MCF 10A (cell line): ENCODE results near the gene ANKRD62. TPM values are rescaled to one million over a fixed set of nuclear protein-coding genes. Genes with fewer than 3 reads are reported as not detected.

Experiments used
- BruUV-seq: library from RNA; stranded (reverse); fragments of 400-500 nt; replicated peaks from 2 replicates; lab custom pipeline; 2021; lab: Mats Ljungman, UMichigan
- CTCF ChIA-PET: fragments of 300-600 bp; sonication (Branson Sonifier 250); formaldehyde crosslinking; extraction: SDS; loops from one replicate; lab custom pipeline; 2021; ENCODE audit warnings: antibody characterized with exemption, inconsistent platforms; lab: Yijun Ruan, JAX
- POLR2A ChIA-PET: fragments of 300-600, 350-650 bp; sonication (Branson Sonifier 250); formaldehyde crosslinking; extraction: SDS; loops from one replicate; lab custom pipeline; 2020; ENCODE audit warnings: antibody characterized with exemption, inconsistent platforms; lab: Yijun Ruan, JAX
- DNase-seq: peaks from one replicate; pipeline ENCODE4 v3.0.0-alpha.2; 2018; ENCODE audit not compliant: unreplicated experiment
- H3K27ac Mint-ChIP-seq: one replicate; pipeline ENCODE4 v1.8.0; 2022; ENCODE audit warnings: mild to moderate bottlenecking, low read depth, mixed read lengths; ENCODE audit not compliant: unreplicated experiment
- H3K27me3 Mint-ChIP-seq: one replicate; pipeline ENCODE4 v1.8.0; 2022; ENCODE audit warnings: mixed read lengths; ENCODE audit not compliant: insufficient read depth, unreplicated experiment
- H3K36me3 Mint-ChIP-seq: one replicate; pipeline ENCODE4 v1.8.0; 2022; ENCODE audit warnings: mild to moderate bottlenecking, moderate library complexity, mixed read lengths; ENCODE audit not compliant: insufficient read depth, unreplicated experiment
- H3K4me1 Mint-ChIP-seq: one replicate; pipeline ENCODE4 v1.8.0; 2022; ENCODE audit warnings: mixed read lengths; ENCODE audit not compliant: insufficient read depth, unreplicated experiment
- H3K4me3 Mint-ChIP-seq: one replicate; pipeline ENCODE4 v1.8.0; 2022; ENCODE audit warnings: mild to moderate bottlenecking, moderate library complexity, mixed read lengths; ENCODE audit not compliant: unreplicated experiment
- H3K9me3 Mint-ChIP-seq: one replicate; pipeline ENCODE4 v1.8.0; 2022; ENCODE audit warnings: mixed read lengths; ENCODE audit not compliant: unreplicated experiment
- intact Hi-C: fragments of 100-400 bp; cut with micrococcal nuclease; formaldehyde crosslinking; loops from 2 replicates; pipeline ENCODE4 v1.14.1; 2022
- total RNA-seq: library from RNA; stranded (reverse); gene quantifications from 2 replicates; pipeline ENCODE4 v1.2.3, GENCODE V29; 2022
- TF ChIP-seq, protein P1 (sequence below): fragments of 200-600 bp; IDR thresholded peaks from one replicate; pipeline ENCODE4 v1.8.0; 2022; ENCODE audit warnings: antibody characterized with exemption, mild to moderate bottlenecking; ENCODE audit not compliant: unreplicated experiment

Gene ANKRD62
- total RNA-seq, 1 experiment from 2014 or later: not detected

DNA sequence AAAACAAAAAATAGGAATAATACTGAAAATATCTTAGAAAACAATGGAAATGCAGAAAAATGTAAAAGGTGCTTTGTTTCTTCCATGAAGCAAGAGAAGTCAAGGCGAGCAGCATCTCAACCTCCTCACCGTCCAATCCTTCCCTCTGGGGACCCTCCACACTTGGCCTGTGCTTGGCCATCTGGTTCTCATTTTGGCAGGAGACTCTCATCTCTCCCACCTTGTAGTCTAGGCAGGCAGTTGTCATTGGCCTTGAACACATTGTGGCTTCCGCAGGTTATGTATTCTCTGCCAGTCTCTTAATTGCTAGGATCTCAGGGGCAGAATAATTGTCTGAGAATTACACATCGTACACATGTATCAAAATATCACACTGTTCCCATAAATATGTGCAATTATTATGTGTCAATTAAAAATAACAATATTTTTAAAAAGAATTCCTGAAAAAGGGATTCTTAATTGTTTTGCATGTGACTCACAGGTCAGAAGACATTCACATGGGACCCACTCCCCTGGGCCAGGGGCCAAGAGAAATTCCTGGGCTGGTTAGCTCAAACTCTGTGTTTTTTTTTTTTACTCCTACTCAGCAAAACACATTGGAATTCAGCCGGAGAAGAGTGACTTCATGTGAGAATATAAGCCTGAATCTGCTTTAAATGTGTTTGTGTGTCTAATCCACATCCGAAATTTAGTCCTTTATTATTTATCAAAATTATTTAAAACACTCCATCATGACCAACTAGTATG, 14.0 kb upstream of the ANKRD62 start:
- peak overlapping the region; percentile 57 for H3K27ac Mint-ChIP-seq
- no peaks in the 10 kb centered on the region for H3K9me3 Mint-ChIP-seq
- H3K27me3 Mint-ChIP-seq: no peaks in the 10 kb centered on the region
- H3K4me1 Mint-ChIP-seq: peaks cover 5% of the 10 kb centered on the region
- H3K36me3 Mint-ChIP-seq: no peaks in the 10 kb centered on the region
- ChIA-PET POLR2A (interaction anchor here (0.6 kb wide), 1 partner anchor 222 kb away, joined by 4 read pairs; no protein-coding TSS in a partner anchor), CTCF (no interaction called here)
- peak; percentile 24 for DNase-seq
- no TSS peak for BruUV-seq
- no peak overlapping the region for H3K4me3 Mint-ChIP-seq
- TF ChIP-seq, protein P1, sequence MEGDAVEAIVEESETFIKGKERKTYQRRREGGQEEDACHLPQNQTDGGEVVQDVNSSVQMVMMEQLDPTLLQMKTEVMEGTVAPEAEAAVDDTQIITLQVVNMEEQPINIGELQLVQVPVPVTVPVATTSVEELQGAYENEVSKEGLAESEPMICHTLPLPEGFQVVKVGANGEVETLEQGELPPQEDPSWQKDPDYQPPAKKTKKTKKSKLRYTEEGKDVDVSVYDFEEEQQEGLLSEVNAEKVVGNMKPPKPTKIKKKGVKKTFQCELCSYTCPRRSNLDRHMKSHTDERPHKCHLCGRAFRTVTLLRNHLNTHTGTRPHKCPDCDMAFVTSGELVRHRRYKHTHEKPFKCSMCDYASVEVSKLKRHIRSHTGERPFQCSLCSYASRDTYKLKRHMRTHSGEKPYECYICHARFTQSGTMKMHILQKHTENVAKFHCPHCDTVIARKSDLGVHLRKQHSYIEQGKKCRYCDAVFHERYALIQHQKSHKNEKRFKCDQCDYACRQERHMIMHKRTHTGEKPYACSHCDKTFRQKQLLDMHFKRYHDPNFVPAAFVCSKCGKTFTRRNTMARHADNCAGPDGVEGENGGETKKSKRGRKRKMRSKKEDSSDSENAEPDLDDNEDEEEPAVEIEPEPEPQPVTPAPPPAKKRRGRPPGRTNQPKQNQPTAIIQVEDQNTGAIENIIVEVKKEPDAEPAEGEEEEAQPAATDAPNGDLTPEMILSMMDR: no peak
- intact Hi-C loops: no loop called here

DNA sequence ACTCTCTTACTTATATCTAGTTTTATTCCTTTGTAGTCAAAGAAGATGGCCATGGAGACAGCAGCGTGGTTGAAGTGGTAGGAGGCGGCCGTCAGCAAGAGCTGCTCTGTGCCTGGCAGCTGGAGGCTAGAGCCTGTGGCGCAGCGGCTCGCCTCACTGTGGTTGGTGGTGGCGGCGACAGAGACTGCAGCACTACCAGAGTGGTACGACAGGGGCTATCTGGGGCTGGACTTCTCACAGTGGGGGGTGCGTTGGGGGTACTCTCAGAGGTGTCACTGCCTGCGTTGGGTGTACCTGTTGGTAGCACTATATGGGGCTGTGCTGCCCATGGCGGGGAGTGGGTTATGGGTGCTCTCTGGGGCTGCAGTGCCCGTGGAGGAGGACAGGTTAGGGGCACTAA, 8.5 kb upstream of the ANKRD62 start:
- TF ChIP-seq, protein P1: no peak
- no TSS peak for BruUV-seq
- Mint-ChIP-seq H3K9me3 (no peaks in the 10 kb centered on the region), H3K4me3 (no peak overlapping the region), H3K36me3 (no peaks in the 10 kb centered on the region), H3K4me1 (peaks cover 20% of the 10 kb centered on the region), H3K27me3 (no peaks in the 10 kb centered on the region), H3K27ac (no peak overlapping the region)
- POLR2A ChIA-PET: interaction anchor here (0.6 kb wide), 1 partner anchor 231 kb away, joined by 3 read pairs; no protein-coding TSS in a partner anchor
- intact Hi-C loops: no loop called here
- CTCF ChIA-PET: interaction anchor here (0.7 to 1.8 kb wide), 2 partner anchors 151 to 162 kb away, joined by 3 to 4 read pairs; no protein-coding TSS in a partner anchor
- DNase-seq: no peak

DNA sequence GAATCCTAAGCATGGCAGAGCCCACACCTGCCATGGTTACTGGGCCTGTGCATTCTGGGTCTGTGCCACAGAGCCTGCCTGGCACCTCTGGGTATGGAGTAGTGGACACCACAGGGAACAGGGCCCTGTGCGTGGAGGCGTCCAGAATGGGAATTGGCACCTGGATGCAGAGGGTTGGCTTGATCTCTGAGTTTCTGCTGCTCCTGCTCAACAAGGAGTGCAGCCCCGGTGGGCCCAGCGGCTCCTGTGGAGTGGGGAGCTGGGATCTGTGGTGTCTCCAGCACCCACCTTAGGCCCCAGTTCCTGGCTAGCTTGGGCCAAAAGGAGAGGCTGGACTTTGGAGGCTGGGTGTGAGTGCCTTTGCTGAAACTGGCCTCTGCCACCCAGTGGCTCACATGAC, 7.9 kb upstream of the ANKRD62 start:
- POLR2A ChIA-PET: interaction anchor here (1.1 kb wide), 1 partner anchor 16 kb away, joined by 3 read pairs; no protein-coding TSS in a partner anchor
- TF ChIP-seq, protein P1: no peak
- Mint-ChIP-seq H3K4me3 (no peak overlapping the region), H3K4me1 (peaks cover 20% of the 10 kb centered on the region), H3K27me3 (no peaks in the 10 kb centered on the region), H3K36me3 (no peaks in the 10 kb centered on the region), H3K27ac (no peak overlapping the region), H3K9me3 (no peaks in the 10 kb centered on the region)
- intact Hi-C loops: no loop called here
- no peak for DNase-seq
- BruUV-seq: no TSS peak
- CTCF ChIA-PET: interaction anchor here (0.6 to 1.8 kb wide), 4 partner anchors 150 to 179 kb away, joined by 3 to 4 read pairs (median 4); no protein-coding TSS in a partner anchor

DNA sequence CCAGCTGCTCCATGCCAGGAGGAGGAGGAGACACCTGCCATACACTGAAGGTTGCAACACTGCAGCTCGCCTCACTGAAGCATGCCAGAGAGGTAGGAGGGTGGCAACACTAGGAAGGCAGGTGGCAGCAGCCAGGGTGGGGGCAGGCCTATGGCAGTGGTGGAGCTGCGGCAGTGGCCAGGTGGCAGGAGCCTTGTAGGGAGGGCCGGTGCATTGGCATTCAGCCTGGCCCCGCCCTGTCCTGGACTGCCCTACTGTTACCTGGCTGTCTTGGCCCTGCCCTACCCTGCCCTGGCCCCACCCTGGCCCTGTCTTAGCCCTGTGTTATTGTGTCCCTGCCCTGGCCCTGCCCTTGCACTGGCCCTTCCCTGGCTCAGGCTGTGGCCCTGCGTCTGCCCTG, 7.4 kb upstream of the ANKRD62 start:
- DNase-seq: peak; percentile 79
- H3K27ac Mint-ChIP-seq: no peak overlapping the region
- no TSS peak for BruUV-seq
- TF ChIP-seq, protein P1: no peak
- ChIA-PET CTCF (interaction anchor here (0.8 kb wide), 2 partner anchors 152 to 179 kb away, joined by 3 to 4 read pairs; no protein-coding TSS in a partner anchor), POLR2A (interaction anchor here (1.1 kb wide), 2 partner anchors 17 to 73 kb away, joined by 3 to 4 read pairs; no protein-coding TSS in a partner anchor)
- no peaks in the 10 kb centered on the region for H3K27me3 Mint-ChIP-seq
- H3K4me3 Mint-ChIP-seq: no peak overlapping the region
- no peaks in the 10 kb centered on the region for H3K9me3 Mint-ChIP-seq
- peaks cover 20% of the 10 kb centered on the region for H3K4me1 Mint-ChIP-seq
- intact Hi-C loops: no loop called here
- H3K36me3 Mint-ChIP-seq: no peaks in the 10 kb centered on the region
